Stimulated activated CD8-positive, alpha-beta memory T cell treated with anti-CD3 and anti-CD28 coated beads, Interleukin-7, amount 100 ng/mL, for 48 hours (primary cell): ENCODE measurements around the gene PRAMEF5.
"Not testable (repeated sequence)": the region's sequence is repeated elsewhere in the genome, so short reads cannot be mapped to it uniquely, and the experiment has no call there.

Source experiments
- DNase-seq, 2 donors: peaks; one replicate each; pipeline ENCODE4 v3.0.0-alpha.2; 2020; ENCODE audit warnings: low read depth in 1 of 2; ENCODE audit errors: extremely low read depth in 1 of 2

Gene PRAMEF5

DNA sequence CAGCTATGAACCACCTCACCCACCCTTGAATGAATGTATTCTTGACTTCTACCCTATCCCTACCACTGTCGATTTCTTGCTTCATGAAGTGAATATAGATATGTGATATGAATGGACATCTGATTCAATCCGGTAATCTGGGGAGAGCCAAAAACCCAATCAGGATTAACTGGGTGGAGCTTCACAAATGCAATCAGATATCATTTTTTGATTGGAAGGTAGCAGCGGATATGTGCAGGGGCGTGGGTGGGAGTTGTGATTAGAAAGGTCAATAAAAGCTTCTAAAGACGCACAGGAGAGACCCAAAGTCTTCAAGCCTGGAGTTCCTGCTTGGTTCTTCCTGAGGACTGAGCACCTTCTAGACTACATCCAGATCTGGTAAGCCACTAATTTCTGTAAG lies at the start of gene PRAMEF5:
Gene PRAMEF5, plus strand, starts transcription at position 301 of the 400 bp plus-strand sequence. CDS start 5,071 bp downstream, outside the sequence.
- DNase-seq: not testable (repeated sequence)

DNA sequence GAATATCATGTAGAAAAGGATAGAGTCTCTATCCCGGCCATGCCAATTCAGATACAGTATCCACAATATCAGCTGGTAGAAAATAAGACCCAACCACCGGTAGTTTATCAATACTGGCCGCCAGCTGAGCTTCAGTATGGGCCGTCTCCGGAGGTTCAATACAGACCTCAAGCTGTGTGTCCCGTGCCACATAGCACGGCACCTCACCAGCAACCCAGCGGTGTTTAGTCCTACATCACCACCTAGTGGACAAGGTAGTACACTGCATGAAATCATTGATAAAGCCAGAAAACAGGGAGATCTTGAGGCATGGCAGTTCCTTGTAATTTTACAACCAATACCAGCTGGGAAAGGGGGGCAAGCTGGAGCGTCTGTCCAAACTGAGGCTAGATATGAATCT lies 45.3 kb upstream of the PRAMEF5 start:
- DNase-seq: not testable (repeated sequence)

DNA sequence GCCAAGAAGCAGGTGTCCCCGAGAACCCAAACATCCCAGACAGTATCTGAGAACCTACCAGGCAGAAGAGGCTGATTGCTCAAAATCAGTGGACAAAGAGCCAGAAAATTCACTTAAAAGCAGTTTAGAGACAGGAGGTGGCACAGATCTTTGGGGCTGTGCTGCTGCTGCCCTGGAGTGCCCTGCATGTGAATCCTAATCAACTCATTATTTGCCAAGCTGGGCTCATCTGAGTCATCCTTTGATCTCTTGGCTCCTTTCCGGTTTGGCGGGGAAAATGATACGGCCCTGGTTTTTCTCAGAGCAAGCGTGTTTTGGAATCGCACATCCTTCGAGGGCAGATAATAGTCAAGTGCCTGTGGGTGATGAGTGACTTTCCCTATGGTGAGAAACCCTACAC lies 37.4 kb upstream of the PRAMEF5 start:
- DNase-seq: not testable (repeated sequence)

DNA sequence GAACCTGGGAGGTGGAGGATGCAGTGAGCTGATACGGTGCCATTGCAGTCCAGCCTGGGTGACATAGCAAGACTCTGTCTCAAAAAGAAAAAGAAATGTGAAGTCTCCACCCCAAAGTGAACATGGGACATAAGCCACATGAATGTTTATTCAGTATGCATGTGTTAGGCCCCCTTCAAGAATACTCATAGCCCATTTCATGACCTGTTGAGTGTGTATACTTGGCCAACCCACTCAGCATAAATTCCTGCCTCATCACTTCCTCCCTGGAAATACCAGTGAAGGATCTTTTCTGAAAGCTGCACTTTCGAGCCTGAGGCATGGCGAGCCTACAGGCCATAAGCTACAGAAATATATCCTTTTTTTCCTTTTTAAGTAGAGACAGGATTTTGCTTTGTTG lies 34.8 kb upstream of the PRAMEF5 start:
- not testable (repeated sequence) for DNase-seq

DNA sequence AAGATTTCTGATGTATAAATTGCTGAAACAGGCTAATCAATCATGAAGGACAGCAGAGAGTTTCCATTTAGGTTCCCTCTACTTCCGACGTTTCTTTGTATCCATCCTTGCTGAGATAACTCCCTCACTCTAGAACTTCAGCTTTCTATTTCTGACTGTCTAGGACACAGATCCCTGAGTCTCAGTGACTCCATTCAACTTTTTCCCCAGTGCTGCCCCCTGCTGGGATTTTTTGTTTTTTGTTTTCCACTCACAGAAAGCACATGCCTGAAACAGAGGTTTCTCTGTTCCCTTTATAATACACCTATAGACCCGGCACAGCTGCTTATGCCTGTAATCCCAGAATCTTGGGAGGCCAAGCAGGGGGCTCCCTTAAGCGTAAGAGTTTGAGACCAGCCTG lies 31.2 kb upstream of the PRAMEF5 start:
- not testable (repeated sequence) for DNase-seq

DNA sequence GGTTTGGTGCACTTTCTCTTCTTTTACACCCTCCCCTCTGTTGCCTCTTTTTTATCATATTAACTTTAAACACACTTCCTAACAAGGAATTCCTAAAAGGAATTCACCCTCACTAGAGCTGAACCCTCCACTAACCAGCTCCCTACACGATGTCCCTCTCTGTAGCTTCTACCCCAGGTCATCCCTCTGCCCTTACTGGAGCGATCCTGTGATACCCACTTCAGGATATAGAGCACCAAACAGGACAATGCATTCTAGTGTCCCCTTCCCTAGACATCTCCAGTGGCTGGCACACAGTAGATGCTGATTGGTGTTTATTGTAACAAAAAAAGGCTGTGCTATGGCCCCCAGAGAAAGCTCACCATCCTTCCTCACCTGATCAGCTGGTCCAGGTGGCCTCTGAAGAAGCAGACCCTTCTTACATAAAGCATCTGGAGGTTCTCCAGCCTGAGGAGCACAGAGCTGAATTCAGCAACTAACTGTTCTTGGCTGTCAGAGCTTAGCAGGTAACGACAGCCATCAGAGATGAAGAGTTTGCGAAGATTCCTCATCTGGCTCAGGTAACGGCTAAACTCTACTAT lies 29.4 kb upstream of the PRAMEF5 start:
- no peak for DNase-seq

DNA sequence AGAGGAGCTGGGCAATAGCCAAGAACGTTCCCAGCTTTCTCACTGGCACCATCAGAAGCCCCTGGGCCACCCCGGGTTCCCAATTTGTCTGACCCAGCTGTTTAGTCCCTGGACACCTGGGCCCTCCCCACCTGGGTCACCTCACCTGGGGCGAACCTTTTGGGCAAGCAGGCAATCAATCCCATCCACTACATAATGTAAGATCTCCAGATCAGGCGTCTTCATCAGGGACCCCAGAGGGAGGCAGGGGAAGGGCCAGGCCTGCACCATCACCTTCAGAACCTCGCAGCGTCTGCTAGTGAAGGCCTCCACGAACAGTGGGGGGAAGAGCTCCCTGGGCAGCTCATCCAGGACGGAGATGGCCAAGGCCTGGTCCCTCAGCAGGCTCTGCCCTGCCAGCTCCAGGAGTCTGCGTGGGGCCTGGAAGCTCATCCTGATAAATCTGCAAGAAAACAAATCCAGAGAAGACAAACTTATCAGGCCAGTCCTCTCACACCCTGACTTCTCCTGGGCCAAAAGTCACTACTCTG lies 28.3 kb upstream of the PRAMEF5 start, which contains the start of gene PRAMEF18:
Gene PRAMEF18, minus strand, starts transcription at position 480 of the 530 bp plus-strand sequence. Its CDS starts 48 bp downstream, at position 432.
- not testable (repeated sequence) for DNase-seq

DNA sequence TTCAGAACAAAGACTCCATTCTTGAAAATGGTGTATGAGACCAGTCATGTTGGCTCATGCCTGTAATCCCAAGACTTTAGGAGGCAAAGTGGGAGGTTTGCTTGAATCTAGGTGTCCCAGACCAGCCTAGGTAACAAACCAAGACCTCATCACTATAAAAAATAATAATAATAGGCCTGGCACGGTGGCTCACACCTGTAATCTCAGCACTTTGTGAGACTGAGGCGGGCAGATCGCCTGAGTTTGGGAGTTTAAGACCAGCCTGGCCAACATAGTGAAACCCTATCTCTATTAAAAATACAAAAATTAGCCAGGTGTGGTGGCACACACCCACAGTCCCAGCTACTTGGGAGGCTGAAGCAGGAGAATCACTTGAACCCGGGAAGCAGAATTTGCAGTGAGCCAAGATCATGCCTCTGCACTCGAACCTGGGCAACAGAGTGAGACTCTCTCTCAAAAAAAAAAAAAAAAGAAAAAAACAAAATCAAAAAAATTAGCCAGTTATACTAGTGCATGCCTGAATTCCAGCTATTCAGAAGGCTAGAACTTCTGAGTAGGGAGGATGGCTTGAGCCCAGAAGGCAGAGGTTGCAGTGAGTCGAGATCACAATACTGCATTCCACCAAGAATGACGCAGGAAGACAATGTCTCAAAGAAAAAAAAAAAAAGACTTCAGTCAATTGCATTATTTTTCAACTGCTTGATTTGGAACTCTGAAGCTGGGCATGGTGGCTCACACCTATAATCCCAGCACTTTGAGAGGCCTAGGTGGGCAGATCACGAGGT lies 26.5 kb upstream of the PRAMEF5 start:
- DNase-seq: not testable (repeated sequence)

DNA sequence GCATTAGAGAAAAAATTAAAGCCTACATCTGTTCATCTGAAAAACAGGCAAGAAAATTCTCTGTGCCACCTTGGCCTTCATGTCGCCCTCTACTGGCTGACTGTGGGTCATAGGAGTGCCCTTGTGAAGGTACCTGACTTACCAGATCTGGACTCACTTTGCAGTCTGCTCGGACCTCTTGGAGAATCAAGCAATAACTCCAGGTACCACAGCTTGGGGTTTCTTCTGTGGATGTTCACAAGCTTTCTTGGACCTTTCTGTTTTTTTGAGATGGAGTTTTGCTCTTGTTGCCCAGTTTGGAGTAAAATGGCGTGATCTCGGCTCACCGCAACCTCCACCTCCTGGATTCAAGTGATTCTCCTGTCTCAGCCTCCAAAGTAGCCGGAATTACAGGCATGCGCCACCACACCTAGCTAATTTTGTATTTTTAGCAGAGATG lies 25.6 kb upstream of the PRAMEF5 start:
- peak in 1 of 2 donors; percentile 11 for DNase-seq

DNA sequence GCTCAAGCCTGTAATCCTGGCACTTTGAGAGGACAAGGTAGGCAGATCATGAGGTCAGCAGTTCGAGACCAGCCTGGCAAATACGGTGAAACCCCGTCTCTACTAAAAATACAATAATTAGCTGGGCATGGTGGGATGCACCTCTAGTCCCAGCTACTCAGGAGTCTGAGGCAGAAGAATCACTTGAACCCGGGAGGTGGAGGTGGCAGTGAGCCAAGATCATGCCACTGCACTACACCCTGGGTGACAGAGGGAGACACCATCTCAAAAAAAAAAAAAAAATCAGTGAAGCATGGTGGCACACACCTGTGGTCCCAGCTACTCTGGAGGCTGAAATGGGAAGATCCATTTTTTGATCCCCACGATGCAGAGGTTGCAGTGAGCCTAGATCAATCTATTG lies 23.9 kb upstream of the PRAMEF5 start:
- not testable (repeated sequence) for DNase-seq

DNA sequence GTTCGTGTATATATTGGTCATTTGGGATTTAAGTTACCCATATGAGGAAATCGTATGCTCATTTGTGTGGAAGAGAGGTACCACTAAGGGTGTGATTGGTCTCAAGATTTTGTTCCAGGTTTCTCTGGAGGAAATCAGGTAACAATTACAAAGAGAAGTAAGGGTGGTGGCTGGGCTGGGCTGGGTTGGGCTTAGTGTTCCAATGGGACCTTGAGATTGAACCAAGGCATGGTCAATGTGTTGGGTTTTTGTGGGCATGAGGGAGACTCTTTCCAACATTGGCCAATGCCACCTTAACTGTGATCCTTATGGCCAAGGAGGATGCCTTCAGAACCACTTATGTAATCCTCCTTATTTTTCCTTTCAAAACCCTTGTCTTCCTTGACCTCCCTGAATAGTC lies 23.4 kb upstream of the PRAMEF5 start:
- not testable (repeated sequence) for DNase-seq

DNA sequence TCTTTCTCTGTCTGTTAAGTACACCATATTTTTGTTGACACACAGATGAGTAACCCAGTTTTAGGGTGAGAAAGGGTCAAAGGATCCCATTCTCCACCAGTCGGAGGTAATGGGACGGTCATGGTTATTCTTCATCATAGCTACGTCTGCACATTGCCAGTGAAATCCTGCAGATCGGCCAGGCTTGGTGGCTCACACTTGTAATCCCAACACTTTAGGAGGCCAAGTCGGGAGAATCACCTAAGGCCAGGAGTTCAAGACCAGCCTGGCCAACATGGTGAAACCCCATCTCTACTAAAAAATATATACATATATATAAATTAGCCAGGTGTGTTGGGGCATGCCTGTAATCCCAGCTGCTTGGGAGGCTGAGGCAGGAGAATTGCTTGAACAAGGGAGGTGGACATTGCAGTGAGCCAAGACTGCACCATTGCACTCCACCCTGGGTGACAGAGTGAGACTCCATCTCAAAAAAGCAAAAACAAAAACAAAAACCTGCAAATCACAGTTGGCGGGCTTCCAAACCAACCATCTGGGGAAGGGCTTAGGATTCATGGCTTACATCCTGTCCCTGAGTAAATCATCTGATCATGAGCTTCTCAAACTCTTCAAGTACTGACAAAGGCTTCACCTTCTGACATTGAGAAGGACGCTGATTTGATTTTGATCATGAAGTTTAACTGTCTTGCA lies 22.8 kb upstream of the PRAMEF5 start:
- not testable (repeated sequence) for DNase-seq

DNA sequence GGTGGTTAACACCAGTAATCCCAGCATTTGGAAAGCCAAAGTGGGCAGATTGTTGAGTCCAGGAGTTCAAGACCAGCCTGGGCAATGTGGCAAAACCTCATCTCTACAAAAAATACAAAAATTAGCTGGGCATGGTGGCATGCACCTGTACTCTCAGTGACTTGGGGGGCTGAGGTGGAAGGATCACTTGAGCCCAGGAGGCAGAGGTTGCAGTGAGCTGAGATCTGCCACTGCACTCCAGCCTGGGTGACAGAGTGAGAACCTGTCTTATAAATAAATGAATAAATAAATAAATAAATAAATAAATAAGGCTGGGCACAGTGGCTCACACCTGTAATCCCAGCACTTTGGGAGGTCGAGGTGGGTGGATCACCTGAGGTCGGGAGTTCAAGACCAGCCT lies 21.9 kb upstream of the PRAMEF5 start:
- not testable (repeated sequence) for DNase-seq

DNA sequence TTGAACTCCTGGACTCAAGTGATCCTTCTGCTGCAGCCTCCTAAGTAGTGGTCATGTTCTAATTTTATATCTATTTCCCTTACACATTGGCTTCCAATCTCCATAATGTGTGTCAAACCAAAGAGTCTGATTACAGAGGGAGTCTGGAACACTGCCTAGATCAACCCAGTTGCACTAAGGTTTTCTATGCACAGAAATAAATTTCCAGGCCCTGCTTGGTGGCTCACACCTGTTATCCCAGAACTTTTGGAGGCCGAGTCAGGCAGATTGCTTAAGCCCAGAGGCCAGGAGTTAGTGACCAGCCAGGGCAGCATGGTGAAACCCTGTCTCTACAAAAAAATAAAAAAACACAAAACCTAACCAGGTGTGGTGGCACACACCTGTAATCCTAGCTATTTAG lies 19.9 kb upstream of the PRAMEF5 start:
- not testable (repeated sequence) for DNase-seq

DNA sequence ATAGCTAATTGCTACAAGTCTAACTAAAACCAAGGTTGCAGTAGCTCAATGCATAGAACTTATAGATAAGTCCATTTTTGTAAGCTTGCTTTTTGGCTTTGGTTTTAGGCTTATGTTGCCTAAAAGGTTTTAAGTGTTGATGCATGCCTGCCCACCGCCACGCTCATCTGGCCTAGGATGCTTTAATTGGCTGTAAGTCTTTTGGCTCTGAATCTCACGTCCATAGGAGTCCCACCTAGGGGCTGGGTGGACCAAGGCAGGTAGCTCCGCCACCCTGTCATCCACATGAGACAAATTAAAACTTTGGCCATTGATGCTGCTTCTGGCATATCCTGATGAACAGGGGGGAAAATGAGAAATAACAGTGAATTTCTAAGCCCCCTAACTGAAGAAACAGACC lies 16.4 kb upstream of the PRAMEF5 start:
- DNase-seq: not testable (repeated sequence)

DNA sequence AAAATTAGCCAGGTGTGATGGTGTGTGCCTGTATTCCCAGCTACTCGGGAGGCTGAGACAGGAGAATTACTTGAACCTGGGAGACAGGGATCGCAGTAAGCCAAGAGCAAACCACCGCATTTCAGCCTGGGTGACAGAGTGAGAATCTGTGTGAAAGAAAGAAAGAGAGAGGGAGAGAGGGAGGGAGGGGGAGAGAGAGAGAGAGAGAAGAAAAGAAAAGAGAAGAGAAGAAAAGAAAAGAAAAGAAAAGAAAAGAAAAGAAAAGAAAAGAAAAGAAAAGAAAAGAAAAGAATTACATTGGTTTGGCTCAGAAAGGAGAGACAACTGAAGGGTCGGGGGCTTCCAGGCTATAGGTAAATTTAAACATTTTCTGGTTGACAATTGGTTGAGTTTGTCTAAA lies 14.4 kb upstream of the PRAMEF5 start:
- DNase-seq: not testable (repeated sequence)

DNA sequence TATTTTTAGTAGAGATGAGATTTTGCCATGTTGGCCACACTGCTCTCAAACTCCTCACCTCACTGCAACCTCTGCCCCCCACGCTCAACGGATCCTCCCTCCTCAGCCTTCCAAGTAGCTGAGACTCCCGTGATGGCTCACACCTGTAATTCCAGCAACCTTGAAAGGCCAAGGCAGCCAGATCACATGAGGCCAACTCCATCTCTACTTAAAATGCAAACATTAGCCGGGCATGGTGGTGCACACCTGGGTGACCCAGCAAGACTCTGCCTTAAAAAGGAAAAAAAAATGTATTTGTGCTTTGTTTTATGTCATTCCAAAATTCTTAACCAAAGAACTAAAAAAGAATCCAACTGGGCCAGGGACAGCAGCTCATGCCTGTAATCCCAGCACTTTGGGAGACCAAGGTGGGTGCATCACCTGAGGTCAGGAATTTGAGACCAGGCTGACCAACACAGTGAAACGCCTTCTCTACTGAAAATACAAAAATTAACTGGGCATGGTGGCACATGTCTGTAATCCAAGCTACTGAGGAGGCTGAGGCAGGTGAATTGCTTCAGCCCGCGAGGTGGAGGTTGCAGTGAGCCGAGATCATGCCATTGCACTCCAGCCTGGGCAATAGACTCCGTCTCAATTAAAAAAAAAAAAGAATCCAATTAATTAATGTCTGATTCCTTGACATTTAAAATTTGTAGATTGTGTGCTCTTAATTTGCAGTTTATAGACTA lies 10.3 kb upstream of the PRAMEF5 start:
- not testable (repeated sequence) for DNase-seq

DNA sequence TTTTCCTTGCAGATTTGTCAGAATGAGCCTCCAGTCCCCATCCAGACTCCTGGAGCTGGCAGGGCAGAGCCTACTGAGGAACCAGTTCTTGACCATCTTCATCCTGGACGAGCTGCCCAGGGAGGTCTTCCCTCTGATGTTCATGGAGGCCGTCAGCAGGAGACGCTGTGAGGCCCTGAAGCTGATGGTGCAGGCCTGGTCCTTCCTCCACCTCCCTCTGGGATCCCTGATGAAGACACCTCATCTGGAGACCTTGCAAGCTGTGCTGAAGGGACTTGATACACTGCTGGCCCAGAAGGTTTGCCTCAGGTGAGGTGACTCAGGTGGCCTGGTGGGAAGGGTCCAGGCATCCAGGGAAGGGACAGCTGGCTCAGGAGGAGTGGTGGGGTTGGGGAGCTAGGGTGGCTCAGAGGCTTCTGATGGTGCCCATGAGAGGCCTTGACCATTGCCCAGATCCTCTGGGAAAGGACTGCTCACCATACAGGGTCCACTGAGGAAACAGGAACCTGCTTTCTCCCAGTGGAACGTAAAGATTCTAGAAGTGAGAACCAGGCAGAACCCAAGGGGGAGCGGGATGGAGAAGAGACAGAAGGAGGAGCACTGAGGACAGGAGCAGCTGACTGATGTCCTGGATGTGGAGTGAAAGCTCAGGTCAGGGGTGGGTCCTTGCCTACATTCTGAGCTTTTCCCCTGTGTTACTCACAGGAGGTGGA lies 8.0 kb upstream of the PRAMEF5 start:
- DNase-seq: not testable (repeated sequence)

DNA sequence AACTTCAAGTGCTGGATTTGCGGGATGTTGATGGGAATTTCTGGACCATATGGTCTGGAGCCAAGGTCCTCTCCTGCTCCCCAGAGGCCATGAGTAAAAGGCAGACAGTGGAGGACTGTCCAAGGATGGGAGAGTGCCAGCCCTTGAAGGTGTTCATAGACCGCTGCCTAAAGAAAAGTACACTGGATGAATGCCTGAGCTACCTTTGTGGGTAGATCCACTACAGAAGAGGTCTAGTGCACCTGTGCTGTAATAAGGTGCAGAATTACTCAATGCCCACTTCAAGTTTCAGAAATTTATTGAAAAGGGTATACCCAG lies 7.5 kb upstream of the PRAMEF5 start:
- not testable (repeated sequence) for DNase-seq

DNA sequence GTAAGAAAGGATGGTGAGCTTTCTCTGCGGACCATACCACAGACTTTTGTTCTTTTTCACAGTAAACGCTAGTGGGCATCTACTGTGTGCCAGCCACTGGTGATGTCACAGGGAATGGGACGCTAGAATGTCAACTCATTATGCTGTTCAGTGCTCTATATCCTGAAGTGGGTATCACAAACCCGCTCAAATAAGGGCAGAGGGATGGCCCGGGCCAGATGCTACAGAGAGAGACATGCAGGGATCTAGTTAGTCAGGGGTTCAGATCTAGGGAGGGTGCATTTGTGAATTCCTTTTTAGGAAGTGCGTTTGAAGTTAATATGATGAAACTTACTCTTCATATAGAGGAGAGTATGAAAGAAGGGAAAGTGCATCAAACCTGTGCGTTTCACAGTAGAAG lies 6.9 kb upstream of the PRAMEF5 start:
- not testable (repeated sequence) for DNase-seq
